Nephron progenitor cell (in vitro differentiated cells): ENCODE measurements around the gene INS.

Experiments used
- DNase-seq: peaks from one replicate; pipeline ENCODE4 v3.0.0; 2021
- H3K27ac Mint-ChIP-seq: 2 replicates; pipeline ENCODE4 v1.8.0; 2021; ENCODE audit warnings: mild to moderate bottlenecking, moderate library complexity, mixed read lengths
- H3K27me3 Mint-ChIP-seq: 2 replicates; pipeline ENCODE4 v1.8.0; 2021; ENCODE audit warnings: mild to moderate bottlenecking, low read depth, mixed read lengths; ENCODE audit not compliant: poor library complexity
- H3K36me3 Mint-ChIP-seq: 2 replicates; pipeline ENCODE4 v1.8.0; 2021; ENCODE audit warnings: low read depth, mixed read lengths
- H3K4me1 Mint-ChIP-seq: 2 replicates; pipeline ENCODE4 v1.8.0; 2021; ENCODE audit warnings: mixed read lengths
- H3K4me3 Mint-ChIP-seq: 2 replicates; pipeline ENCODE4 v1.8.0; 2021; ENCODE audit warnings: mild to moderate bottlenecking, moderate library complexity, mixed read lengths
- H3K9me3 Mint-ChIP-seq: 2 replicates; pipeline ENCODE4 v1.8.0; 2021; ENCODE audit warnings: mild to moderate bottlenecking, moderate library complexity, mixed read lengths
- CTCF ChIP-seq: fragments of 200-600 bp; sonication (generic); IDR thresholded peaks from 2 replicates; pipeline ENCODE4 v1.5.0; 2021; ENCODE audit warnings: antibody characterized with exemption

The INS gene

GRCh38 chr11:2154889-2155288 is 6.1 kb downstream of the INS start:
- no peak overlapping the region for H3K27ac Mint-ChIP-seq
- no peaks in the 10 kb centered on the region for H3K9me3 Mint-ChIP-seq
- H3K4me3 Mint-ChIP-seq: no peak overlapping the region

GRCh38 chr11:2154195-2154585 is 6.8 kb downstream of the INS start:
- no peak overlapping the region for H3K27ac Mint-ChIP-seq
- H3K27me3 Mint-ChIP-seq: peaks cover 6% of the 10 kb centered on the region
- no peak overlapping the region for H3K4me3 Mint-ChIP-seq
- peaks cover 29% of the 10 kb centered on the region for H3K4me1 Mint-ChIP-seq
- no peak for TF ChIP-seq CTCF
- no peaks in the 10 kb centered on the region for H3K9me3 Mint-ChIP-seq
- no peaks in the 10 kb centered on the region for H3K36me3 Mint-ChIP-seq
- DNase-seq: no peak

More at GRCh38 chr11:2154889-2155288, 6.1 kb downstream of the INS start:
- DNase-seq: no peak
- peaks cover 3% of the 10 kb centered on the region for H3K27me3 Mint-ChIP-seq
- no peak for TF ChIP-seq CTCF
- peaks cover 22% of the 10 kb centered on the region for H3K4me1 Mint-ChIP-seq
- no peaks in the 10 kb centered on the region for H3K36me3 Mint-ChIP-seq

- Mint-ChIP-seq H3K36me3 (no peaks in the 10 kb centered on the region), H3K4me1 (peaks cover 34% of the 10 kb centered on the region), H3K4me3 (no peak overlapping the region), H3K9me3 (no peaks in the 10 kb centered on the region), H3K27me3 (peaks cover 11% of the 10 kb centered on the region), H3K27ac (no peak overlapping the region)
- TF ChIP-seq CTCF: no peak
- no peak for DNase-seq
Measured at GRCh38 chr11:2153581-2154194, 7.3 kb downstream of the INS start.

GRCh38 chr11:2151500-2152257 is 9.3 kb downstream of the INS start:
- peaks cover 44% of the 10 kb centered on the region for H3K4me1 Mint-ChIP-seq
- peak; percentile 73 for TF ChIP-seq CTCF
- DNase-seq: peak; percentile 88
- H3K9me3 Mint-ChIP-seq: no peaks in the 10 kb centered on the region
- peak overlapping the region; percentile 35 for H3K4me3 Mint-ChIP-seq
- peaks cover 24% of the 10 kb centered on the region for H3K27me3 Mint-ChIP-seq
- no peak overlapping the region for H3K27ac Mint-ChIP-seq
- no peaks in the 10 kb centered on the region for H3K36me3 Mint-ChIP-seq

GRCh38 chr11:2149864-2150847 is 10.9 kb downstream of the INS start:
- no peaks in the 10 kb centered on the region for H3K9me3 Mint-ChIP-seq
- H3K4me1 Mint-ChIP-seq: peaks cover 59% of the 10 kb centered on the region
- TF ChIP-seq CTCF: peak; percentile 65
- no peak overlapping the region for H3K4me3 Mint-ChIP-seq
- DNase-seq: no peak
- peaks cover 7% of the 10 kb centered on the region for H3K36me3 Mint-ChIP-seq
- H3K27me3 Mint-ChIP-seq: peaks cover 39% of the 10 kb centered on the region
- H3K27ac Mint-ChIP-seq: peak overlapping the region; percentile 66
